ENCODE data around the gene SERPINB1.

SERPINB1 gene

GRCh38 chr6:2796861-2797260 lies 44.8 kb downstream of the SERPINB1 start:
- CTCF ChIA-PET, result interaction anchor here (1.2 kb wide), 1 partner anchor 156 kb away, joined by 3 read pairs; no protein-coding TSS in a partner anchor
- H3K36me3 ChIP-seq (ENCODE audit: control insufficient read depth in 2 of 2, insufficient read depth in 1 of 2, low read length in 2 of 2), result no peaks in the 10 kb centered on the region
- POLR2A ChIA-PET, result no interaction called here
- no peak overlapping the region for H3K4me3 ChIP-seq (ENCODE audit: low read depth, low read length)
- H3K9me3 ChIP-seq (ENCODE audit: control insufficient read depth, insufficient read depth, low read depth, low read length), result no peaks in the 10 kb centered on the region
- H3K4me1 ChIP-seq (ENCODE audit: control insufficient read depth, insufficient read depth, low read length), result no peaks in the 10 kb centered on the region
- H3K27ac ChIP-seq (ENCODE audit: extremely low read depth, low read depth, low read length), result no peak overlapping the region
- TF ChIP-seq PRDM2 (tag by site-specific recombination; IDR thresholded peaks at IDR 0.05; ENCODE audit: borderline replicate concordance) (no peak), ZNF664 (tag by site-specific recombination; IDR thresholded peaks at IDR 0.05) (no peak), OVOL3 (tag by site-specific recombination; IDR thresholded peaks at IDR 0.05) (no peak), ZNF391 (tag by site-specific recombination; IDR thresholded peaks at IDR 0.05; ENCODE audit: borderline replicate concordance, low read depth) (no peak), ZNF311 (tag by site-specific recombination; IDR thresholded peaks at IDR 0.05; ENCODE audit: borderline replicate concordance) (no peak), GFI1B (tag by site-specific recombination; IDR thresholded peaks at IDR 0.05) (no peak), ZNF324 (tag by site-specific recombination; IDR thresholded peaks at IDR 0.05) (no peak), ZSCAN23 (tag by site-specific recombination; IDR thresholded peaks at IDR 0.05) (no peak), ZXDB (tag by site-specific recombination; IDR thresholded peaks at IDR 0.05) (no peak), ZNF112 (tag by site-specific recombination; IDR thresholded peaks at IDR 0.05) (no peak), RBAK (tag by site-specific recombination; IDR thresholded peaks at IDR 0.05) (no peak), ZNF580 (tag by site-specific recombination; IDR thresholded peaks at IDR 0.05) (no peak), ZFP3 (tag by site-specific recombination; IDR thresholded peaks at IDR 0.05; ENCODE audit: low read depth) (no peak), PATZ1 (tag by site-specific recombination; IDR thresholded peaks at IDR 0.05) (no peak), ZNF776 (tag by site-specific recombination; IDR thresholded peaks at IDR 0.05; ENCODE audit: borderline replicate concordance) (no peak), AEBP2 (tag by site-specific recombination; IDR thresholded peaks at IDR 0.05; ENCODE audit: borderline replicate concordance) (no peak), KLF16 (tag by site-specific recombination; IDR thresholded peaks at IDR 0.05) (no peak)
